SK-N-SH (cell line): Measurements from ENCODE around the gene TIMM22. TPM values are rescaled to one million over a fixed set of nuclear protein-coding genes. Genes with fewer than 3 reads are reported as not detected.

Experiments used
- CTCF ChIA-PET: fragments of 300-600, 350-600 bp; formaldehyde crosslinking; extraction: SDS; loops from one replicate; lab custom pipeline; 2021; lab: Yijun Ruan, JAX
- POLR2A ChIA-PET: fragments of 350-600 bp; sonication (Branson Sonifier 250); formaldehyde crosslinking; extraction: SDS; loops from one replicate; lab custom pipeline; 2020; ENCODE audit warnings: antibody characterized with exemption, inconsistent platforms; lab: Yijun Ruan, JAX
- DNase-seq: peaks from one replicate; pipeline ENCODE4 v3.0.0; 2012
- H2AFZ ChIP-seq: fragments of 200-600 bp; sonication (generic); 2 replicates; pipeline ENCODE4 v1.8.1; 2016; ENCODE audit warnings: antibody characterized with exemption, mild to moderate bottlenecking, low read depth
- H3F3A ChIP-seq: fragments of 200-600 bp; sonication (generic); replicated peaks from 2 replicates; pipeline ENCODE3; 2016; ENCODE audit warnings: antibody characterized with exemption, mild to moderate bottlenecking; ENCODE audit not compliant: insufficient read depth
- H3K27ac ChIP-seq, 2 experiments: fragments of 200-500 bp in 1 of 2; fragments of 200-600 bp in 1 of 2; sonication (Bioruptor generic) in 1 of 2; sonication (generic), shearing (Covaris generic) in 1 of 2; 2 replicates each; pipeline versions ENCODE4 v1.5.1 to v1.6.1; 2014 to 2016; ENCODE audit warnings: low read depth in 2 of 2, inconsistent platforms in 1 of 2, low read length in 1 of 2, mild to moderate bottlenecking in 1 of 2, mixed read lengths in 1 of 2
- H3K27me3 ChIP-seq: fragments of 200-600 bp; sonication (generic), shearing (Covaris generic); 2 replicates; pipeline ENCODE4 v1.6.1; 2016; ENCODE audit warnings: mixed run types; ENCODE audit not compliant: insufficient read depth
- H3K36me3 ChIP-seq, 2 experiments: fragments of 200-500 bp in 1 of 2; fragments of 200-600 bp in 1 of 2; sonication (Bioruptor generic) in 1 of 2; sonication (generic) in 1 of 2; replicated peaks in 1 of 2; 2 replicates each; pipeline versions ENCODE3 to v1.5.1; 2014 to 2016; ENCODE audit warnings: low read length in 1 of 2, mild to moderate bottlenecking in 1 of 2; ENCODE audit not compliant: insufficient read depth in 2 of 2, control insufficient read depth in 1 of 2
- H3K4me1 ChIP-seq, 2 experiments: fragments of 200-500 bp in 1 of 2; fragments of 200-600 bp in 1 of 2; sonication (Bioruptor generic) in 1 of 2; sonication (generic), shearing (Covaris generic) in 1 of 2; 2 replicates each; pipeline versions ENCODE4 v1.5.1 to v1.6.1; 2014 to 2016; ENCODE audit warnings: low read depth in 1 of 2, low read length in 1 of 2, mixed run types in 1 of 2; ENCODE audit not compliant: insufficient read depth in 2 of 2, control insufficient read depth in 1 of 2
- H3K4me2 ChIP-seq: fragments of 200-600 bp; sonication (generic), shearing (Covaris generic); 2 replicates; pipeline ENCODE4 v1.6.1; 2017; ENCODE audit warnings: mixed run types
- H3K4me3 ChIP-seq, 2 experiments: fragments of 200-500 bp in 1 of 2; fragments of 200-600 bp in 1 of 2; sonication (Bioruptor generic) in 1 of 2; sonication (generic), shearing (Covaris generic) in 1 of 2; 2 replicates each; pipeline versions ENCODE4 v1.5.1 to v1.8.1; 2014 to 2016; ENCODE audit warnings: low read depth in 2 of 2, inconsistent platforms in 1 of 2, low read length in 1 of 2, mild to moderate bottlenecking in 1 of 2, mixed read lengths in 1 of 2, moderate library complexity in 1 of 2
- H3K79me2 ChIP-seq: fragments of 200-600 bp; sonication (generic); 2 replicates; pipeline ENCODE4 v1.8.1; 2017; ENCODE audit warnings: mild to moderate bottlenecking; ENCODE audit not compliant: insufficient read depth
- H3K9ac ChIP-seq: fragments of 200-600 bp; sonication (generic); 2 replicates; pipeline ENCODE4 v1.6.1; 2017; ENCODE audit warnings: mixed run types
- H3K9me2 ChIP-seq: fragments of 200-600 bp; sonication (generic); 2 replicates; pipeline ENCODE4 v1.6.1; 2017; ENCODE audit warnings: mixed run types
- H3K9me3 ChIP-seq: fragments of 200-600 bp; sonication (generic); 2 replicates; pipeline ENCODE4 v1.6.1; 2017; ENCODE audit warnings: mixed run types, mild to moderate bottlenecking, moderate library complexity
- H4K20me1 ChIP-seq: fragments of 200-600 bp; sonication (generic); 2 replicates; pipeline ENCODE4 v1.6.1; 2017; ENCODE audit warnings: mild to moderate bottlenecking, mixed run types; ENCODE audit not compliant: insufficient read depth
- EP300 ChIP-seq, 2 experiments: IDR thresholded peaks; 2 replicates each; pipeline versions ENCODE4 v1.4.0 to v1.6.1; 2012; ENCODE audit warnings: borderline replicate concordance in 1 of 2, low read depth in 1 of 2, low read length in 1 of 2
- EZH2phosphoT487 ChIP-seq: fragments of 200-600 bp; sonication (generic); IDR thresholded peaks from 2 replicates; pipeline ENCODE4 v1.6.1; 2017; ENCODE audit warnings: low read depth, mixed run types, mild to moderate bottlenecking, antibody characterized with exemption, moderate library complexity, borderline replicate concordance
- FOXM1 ChIP-seq: IDR thresholded peaks from 2 replicates; pipeline ENCODE4 v1.4.0; 2012; ENCODE audit warnings: low read depth, mild to moderate bottlenecking
- GATA2 ChIP-seq: sonication (generic); formaldehyde crosslinking; IDR thresholded peaks from 2 replicates; pipeline ENCODE4 v1.5.0; 2020; ENCODE audit warnings: mild to moderate bottlenecking, missing genetic modification reagents
- MAX ChIP-seq: IDR thresholded peaks from 2 replicates; pipeline ENCODE4 v1.4.0; 2012; ENCODE audit warnings: low read depth
- NRF1 ChIP-seq: IDR thresholded peaks from 2 replicates; pipeline ENCODE4 v1.6.1; 2012; ENCODE audit warnings: low read depth, mild to moderate bottlenecking, low read length
- RAD21 ChIP-seq: IDR thresholded peaks from 2 replicates; pipeline ENCODE4 v1.6.1; 2012; ENCODE audit warnings: mild to moderate bottlenecking, low read length
- RFX5 ChIP-seq: IDR thresholded peaks from 2 replicates; pipeline ENCODE4 v1.6.1; 2012; ENCODE audit warnings: mild to moderate bottlenecking, improper control_type of control experiment, low read length
- RXRA ChIP-seq: IDR thresholded peaks from 2 replicates; pipeline ENCODE4 v1.4.0; 2012; ENCODE audit warnings: low read depth, mild to moderate bottlenecking, borderline replicate concordance
- SMC3 ChIP-seq: IDR thresholded peaks from 2 replicates; pipeline ENCODE4 v1.6.1; 2012; ENCODE audit warnings: low read depth, low read length, improper control_type of control experiment
- TCF12 ChIP-seq: IDR thresholded peaks from 2 replicates; pipeline ENCODE4 v1.4.0; 2012
- USF2 ChIP-seq: fragments of 150-350 bp; IDR thresholded peaks from 2 replicates; pipeline ENCODE4 v1.6.1; 2017; ENCODE audit warnings: antibody characterized with exemption, low read length, low read depth, borderline replicate concordance
- WGBS: methylation state at CpG from one replicate; pipeline ENCODE4 v1.1.6; 2017; ENCODE audit warnings: low lambda C conversion rate; 5-methylcytosine and 5-hydroxymethylcytosine counted together
- polyA plus RNA-seq, 3 experiments: library from polyadenylated mRNA; depleted of rRNA; stranded (reverse); fragments of >200 nt; gene quantifications; 2 replicates each; pipeline ENCODE4 v1.2.3, GENCODE V29; 2012

TIMM22 gene
- polyA plus RNA-seq, 1 of the 3 experiments (the other 2 are of a cell fraction), result 9.9 TPM

- H3K79me2 ChIP-seq, result peaks cover 12% of the 10 kb centered on the region; the same call in 1 of the 2 replicates
- 90% methylated on average over 9 of the region's 16 CpGs for WGBS
- peaks cover 0 to 17% of the 10 kb centered on the region in 2 experiments for H3K36me3 ChIP-seq
- H4K20me1 ChIP-seq, result peaks cover 45% of the 10 kb centered on the region
- H3K9me2 ChIP-seq, result no peaks in the 10 kb centered on the region
- no peak overlapping the region for H3K4me2 ChIP-seq
- H3K4me1 ChIP-seq, result peaks cover 0 to 13% of the 10 kb centered on the region in 2 experiments; a peak in 1 of 4 replicates
- H3F3A ChIP-seq, result peaks cover 5% of the 10 kb centered on the region
- H3K9ac ChIP-seq, result no peak overlapping the region
- H3K27ac ChIP-seq, result peak overlapping the region in 1 of 2 experiments; percentile 11; a peak in 1 of 4 replicates
- no peaks in the 10 kb centered on the region for H3K27me3 ChIP-seq
- ChIA-PET CTCF (interaction anchor here (1.3 to 7.2 kb wide), 4 partner anchors 8 to 42 kb away, joined by 3 to 54 read pairs (median 5); partner anchors contain the start of gene TIMM22), POLR2A (no interaction called here)
- TF ChIP-seq NRF1, result no peak
- H2AFZ ChIP-seq, result no peak overlapping the region
- H3K9me3 ChIP-seq, result no peaks in the 10 kb centered on the region
- H3K4me3 ChIP-seq, result no peak overlapping the region
- no peak for DNase-seq
Observed at GRCh38 chr17:1039123-1039507, 42.2 kb downstream of the TIMM22 start.

- Histone ChIP-seq H3K79me2 (peaks cover 12% of the 10 kb centered on the region; the same call in 1 of the 2 replicates), H3K4me3 (no peak overlapping the region), H3F3A (peaks cover 5% of the 10 kb centered on the region), H3K27me3 (no peaks in the 10 kb centered on the region), H3K9ac (no peak overlapping the region), H3K4me1 (peaks cover 0 to 13% of the 10 kb centered on the region in 2 experiments; a peak in 1 of 4 replicates), H3K9me3 (no peaks in the 10 kb centered on the region), H3K27ac (peak overlapping the region in 1 of 2 experiments; percentile 16; a peak in 1 of 4 replicates), H2AFZ (no peak overlapping the region), H3K4me2 (no peak overlapping the region), H3K36me3 (peaks cover under 1 to 17% of the 10 kb centered on the region in 2 experiments), H3K9me2 (no peaks in the 10 kb centered on the region), H4K20me1 (peaks cover 41% of the 10 kb centered on the region)
- TF ChIP-seq EZH2phosphoT487, result no peak
- no peak for TF ChIP-seq MAX
- TF ChIP-seq RXRA, result no peak
- no peak for TF ChIP-seq FOXM1
- TF ChIP-seq TCF12, result no peak
- CTCF ChIA-PET, result interaction anchor here (0.6 to 7.2 kb wide), 5 partner anchors 9 to 43 kb away, joined by 3 to 54 read pairs (median 4); partner anchors contain the start of gene TIMM22
- WGBS, result 94% methylated on average over 25 of the region's 30 CpGs
- POLR2A ChIA-PET, result no interaction called here
- DNase-seq, result no peak
Observed at GRCh38 chr17:1039511-1040215, 42.7 kb downstream of the TIMM22 start.

- H2AFZ ChIP-seq, result no peak overlapping the region
- 80% methylated on average over 9 of the region's 13 CpGs for WGBS
- POLR2A ChIA-PET, result no interaction called here
- DNase-seq, result no peak
- peaks cover 0 to 13% of the 10 kb centered on the region in 2 experiments; a peak in 1 of 4 replicates for H3K4me1 ChIP-seq
- peaks cover 5 to 17% of the 10 kb centered on the region in 2 experiments for H3K36me3 ChIP-seq
- H3K4me3 ChIP-seq, result no peak overlapping the region
- peaks cover 12% of the 10 kb centered on the region; the same call in 1 of the 2 replicates for H3K79me2 ChIP-seq
- H3K27me3 ChIP-seq, result no peaks in the 10 kb centered on the region
- H3K9me3 ChIP-seq, result no peaks in the 10 kb centered on the region
- H3K9ac ChIP-seq, result no peak overlapping the region
- H3K27ac ChIP-seq, result peak overlapping the region in 1 of 2 experiments; percentile 16; a peak in 1 of 4 replicates
- H4K20me1 ChIP-seq, result peaks cover 38% of the 10 kb centered on the region
- CTCF ChIA-PET, result interaction anchor here (0.6 to 7.2 kb wide), 5 partner anchors 9 to 43 kb away, joined by 3 to 54 read pairs (median 4); partner anchors contain the start of gene TIMM22
- no peak overlapping the region for H3K4me2 ChIP-seq
- peaks cover 5% of the 10 kb centered on the region for H3F3A ChIP-seq
- TF ChIP-seq SMC3 (no peak), RFX5 (no peak), RXRA (no peak), TCF12 (no peak), EP300 (IDR thresholded peaks at IDR 0.05; ENCODE audit: borderline replicate concordance in 1 of 2, low read depth in 1 of 2, low read length in 1 of 2) (no peak), USF2 (no peak), GATA2 (CRISPR knock-in tag) (no peak), RAD21 (no peak)
- H3K9me2 ChIP-seq, result no peaks in the 10 kb centered on the region
Observed at GRCh38 chr17:1040216-1040600, 43.3 kb downstream of the TIMM22 start.
